NCI-H146 treated with DMSO at 0.1 percent for 48 hours (cell line): ENCODE results near the gene EXOC5.

Source experiments
- DNase-seq: peaks from one replicate; lab custom pipeline; 2025; ENCODE audit not compliant: unreplicated experiment; lab: John Stamatoyannopoulos, UW

EXOC5 gene, protein sequence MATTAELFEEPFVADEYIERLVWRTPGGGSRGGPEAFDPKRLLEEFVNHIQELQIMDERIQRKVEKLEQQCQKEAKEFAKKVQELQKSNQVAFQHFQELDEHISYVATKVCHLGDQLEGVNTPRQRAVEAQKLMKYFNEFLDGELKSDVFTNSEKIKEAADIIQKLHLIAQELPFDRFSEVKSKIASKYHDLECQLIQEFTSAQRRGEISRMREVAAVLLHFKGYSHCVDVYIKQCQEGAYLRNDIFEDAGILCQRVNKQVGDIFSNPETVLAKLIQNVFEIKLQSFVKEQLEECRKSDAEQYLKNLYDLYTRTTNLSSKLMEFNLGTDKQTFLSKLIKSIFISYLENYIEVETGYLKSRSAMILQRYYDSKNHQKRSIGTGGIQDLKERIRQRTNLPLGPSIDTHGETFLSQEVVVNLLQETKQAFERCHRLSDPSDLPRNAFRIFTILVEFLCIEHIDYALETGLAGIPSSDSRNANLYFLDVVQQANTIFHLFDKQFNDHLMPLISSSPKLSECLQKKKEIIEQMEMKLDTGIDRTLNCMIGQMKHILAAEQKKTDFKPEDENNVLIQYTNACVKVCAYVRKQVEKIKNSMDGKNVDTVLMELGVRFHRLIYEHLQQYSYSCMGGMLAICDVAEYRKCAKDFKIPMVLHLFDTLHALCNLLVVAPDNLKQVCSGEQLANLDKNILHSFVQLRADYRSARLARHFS

DNA sequence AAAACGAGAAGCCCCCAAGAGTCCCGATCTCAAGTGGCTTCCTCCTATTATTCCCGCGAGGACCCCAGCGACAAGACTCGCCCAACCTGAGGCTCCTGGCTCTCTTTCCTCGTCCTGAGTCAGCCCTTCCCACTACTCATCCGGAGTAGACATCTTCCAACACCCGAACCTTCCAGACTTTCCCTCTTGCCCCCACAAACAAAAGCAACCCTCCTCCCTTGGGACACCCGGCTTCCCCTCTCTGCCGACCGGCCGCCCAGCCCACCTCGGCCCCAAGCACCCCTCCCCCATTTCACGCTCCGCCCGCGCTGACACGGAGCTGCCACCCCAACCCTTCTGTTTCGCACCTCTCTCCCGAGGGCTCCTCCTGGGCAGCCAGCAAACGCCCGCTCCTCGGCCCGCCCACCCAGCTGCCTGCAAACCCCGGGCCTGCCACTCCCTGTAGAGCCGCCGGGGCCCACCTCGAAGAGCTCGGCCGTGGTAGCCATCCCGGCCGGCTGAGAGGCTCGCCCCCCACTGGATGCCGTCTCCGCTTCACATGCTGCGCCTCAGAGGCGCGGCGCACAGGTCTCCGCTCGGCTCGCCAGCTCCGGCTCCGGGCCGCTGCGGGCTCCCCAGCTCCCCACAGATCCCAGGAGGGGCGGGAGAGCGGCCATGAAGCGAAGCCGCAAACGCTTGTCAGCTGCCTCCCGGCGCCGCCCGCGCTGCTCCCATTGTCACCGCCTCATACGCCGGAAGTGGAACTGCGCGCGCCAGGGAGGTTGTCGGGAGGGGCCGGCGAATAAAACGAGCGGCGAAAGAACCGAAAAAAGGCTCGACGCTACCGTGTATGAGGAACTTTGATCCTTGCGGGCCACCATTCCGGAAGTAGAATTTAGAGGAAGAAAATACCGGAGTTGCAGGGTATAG is at the start of gene EXOC5, which contains the start of gene AP5M1:
Gene EXOC5 (minus strand): TSS at position 745 of the 909 bp plus-strand sequence. CDS start 257 bp downstream, at position 488.
Gene AP5M1 (plus strand): TSS at position 811 of the 909 bp plus-strand sequence. CDS start 344 bp downstream, outside the sequence.
- peak; percentile 79 for DNase-seq

DNA sequence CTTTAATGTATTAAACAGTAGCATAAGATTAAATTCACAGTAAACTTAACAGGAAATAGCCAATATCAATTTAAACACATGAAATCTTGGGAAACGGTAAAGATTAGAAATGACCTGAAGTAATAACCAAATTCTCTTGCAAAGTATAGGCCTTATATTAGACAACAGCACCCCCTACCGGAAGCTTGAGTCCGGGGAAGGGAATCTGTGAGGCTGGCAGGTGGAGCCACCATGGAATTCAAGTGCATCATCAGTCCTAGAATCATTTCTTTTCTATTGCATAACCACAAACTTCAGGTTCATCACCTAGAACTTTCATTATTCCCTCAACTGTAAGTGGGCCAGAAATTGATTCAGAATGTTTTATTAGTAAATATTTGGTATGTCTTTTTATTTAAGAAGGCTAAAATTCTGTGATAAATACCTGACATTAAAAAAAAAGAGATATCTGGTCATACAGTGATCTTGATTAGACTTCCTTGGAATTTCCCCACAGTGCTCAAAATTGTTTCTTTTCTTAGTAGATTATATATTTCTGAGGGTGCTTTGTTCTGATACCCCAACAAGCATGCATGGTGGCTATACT is 48.6 kb upstream of the EXOC5 start:
- DNase-seq, result peak; percentile 44

DNA sequence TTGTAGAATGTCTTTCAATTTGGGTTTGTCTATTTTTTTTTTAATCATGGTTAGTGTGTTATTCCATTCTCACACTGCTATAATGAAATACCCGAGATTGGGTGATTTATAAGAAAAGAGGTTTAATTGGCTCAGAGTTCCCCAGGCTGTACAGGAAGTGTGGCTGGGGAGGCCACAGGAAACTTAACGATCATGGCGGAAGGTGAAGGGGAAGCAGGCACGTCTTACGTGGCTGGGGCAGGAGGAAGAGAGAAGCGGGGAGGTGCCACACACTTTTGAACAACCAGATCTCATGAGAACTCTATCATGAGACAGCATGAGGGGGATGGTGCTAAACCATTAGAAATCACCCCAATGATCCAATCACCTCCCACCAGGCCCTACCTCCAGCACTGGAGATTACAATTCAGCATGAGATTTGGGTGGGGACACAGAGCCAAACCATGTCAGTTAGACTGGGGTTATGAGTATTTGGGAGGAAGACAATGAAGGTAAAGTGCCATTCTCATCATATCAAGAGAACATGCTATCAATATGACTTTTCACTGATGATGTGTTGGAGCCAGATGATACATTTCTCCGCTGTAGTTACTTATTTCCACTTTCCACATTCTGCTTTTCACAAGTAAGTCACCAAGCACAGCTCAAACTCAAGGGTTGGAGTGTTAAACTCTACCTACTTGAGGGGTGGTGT is 45.8 kb upstream of the EXOC5 start:
- no peak for DNase-seq

DNA sequence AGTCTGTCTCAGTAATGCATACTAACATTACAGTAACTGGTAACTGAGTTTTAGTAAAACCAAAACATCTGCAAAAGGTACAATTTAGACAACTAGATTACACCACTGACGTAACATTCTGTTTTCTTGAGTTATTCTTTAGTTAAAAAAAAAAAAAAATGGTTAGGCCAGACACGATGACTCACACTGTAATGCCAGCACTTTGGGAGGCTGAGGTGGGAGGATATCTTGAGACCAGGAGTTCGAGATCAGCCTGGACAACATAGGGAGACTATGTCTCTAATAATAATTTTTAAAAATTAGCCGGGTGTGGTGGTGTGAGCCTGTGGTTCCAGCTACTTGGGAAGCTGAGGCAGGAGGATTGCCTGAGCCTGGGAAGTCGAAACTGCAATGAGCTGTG is 34.2 kb upstream of the EXOC5 start:
- no peak for DNase-seq

DNA sequence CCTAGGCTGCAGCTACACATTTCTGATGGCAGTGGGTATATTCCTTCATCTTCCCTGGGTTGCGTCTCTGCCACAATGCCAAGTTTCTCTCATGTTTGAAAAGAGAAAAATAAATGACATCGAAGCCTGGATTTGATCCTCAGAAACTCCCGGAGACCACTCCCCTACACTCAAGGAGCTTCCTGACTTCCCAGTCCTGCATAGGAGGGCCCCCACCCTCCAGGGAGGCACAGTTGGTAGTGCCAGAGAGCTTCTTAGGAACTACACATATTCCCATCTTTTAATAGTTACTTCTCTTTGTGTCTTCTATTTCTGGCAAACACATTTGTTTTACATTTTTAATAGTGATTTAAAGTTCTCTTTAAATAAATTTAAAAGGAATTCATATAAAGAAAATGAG is 30.8 kb upstream of the EXOC5 start:
- no peak for DNase-seq

DNA sequence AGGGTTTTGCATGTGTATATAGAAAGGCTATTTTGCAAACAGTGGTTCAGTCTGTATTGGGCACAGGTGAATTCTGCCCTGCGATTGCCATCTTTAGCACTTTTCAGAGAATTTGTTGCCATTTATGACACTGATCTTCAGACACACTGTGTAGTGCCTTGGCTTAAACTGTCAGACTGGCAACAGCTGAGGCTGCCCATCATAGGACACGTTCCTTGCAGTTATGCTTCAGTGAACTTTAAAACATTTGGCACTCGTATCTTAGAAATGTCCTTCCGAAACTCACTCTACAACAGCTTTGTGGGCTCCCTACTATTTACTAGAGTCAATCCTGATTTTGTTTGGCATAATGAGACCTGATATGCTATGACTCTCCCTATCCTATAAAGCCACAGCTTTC is 29.1 kb upstream of the EXOC5 start:
- DNase-seq, result no peak

DNA sequence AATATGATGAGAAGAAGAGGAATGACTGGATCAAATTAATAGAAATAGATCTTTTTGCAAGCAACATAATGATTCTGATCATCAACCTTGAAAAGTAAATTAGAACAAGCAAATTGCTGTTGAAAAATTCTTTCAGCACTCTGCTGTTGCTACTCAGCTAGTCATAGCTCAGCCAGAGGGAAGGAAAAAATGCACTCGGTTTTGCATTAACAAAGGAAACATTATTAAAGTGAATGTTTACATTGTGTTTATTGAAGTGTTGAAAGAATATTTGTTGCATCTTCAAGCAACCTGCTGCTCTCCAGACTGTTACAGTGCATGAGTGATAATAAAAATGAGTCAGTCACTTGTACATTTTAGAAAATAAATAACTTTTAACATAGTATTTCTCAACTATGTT is 26.5 kb upstream of the EXOC5 start:
- no peak for DNase-seq

DNA sequence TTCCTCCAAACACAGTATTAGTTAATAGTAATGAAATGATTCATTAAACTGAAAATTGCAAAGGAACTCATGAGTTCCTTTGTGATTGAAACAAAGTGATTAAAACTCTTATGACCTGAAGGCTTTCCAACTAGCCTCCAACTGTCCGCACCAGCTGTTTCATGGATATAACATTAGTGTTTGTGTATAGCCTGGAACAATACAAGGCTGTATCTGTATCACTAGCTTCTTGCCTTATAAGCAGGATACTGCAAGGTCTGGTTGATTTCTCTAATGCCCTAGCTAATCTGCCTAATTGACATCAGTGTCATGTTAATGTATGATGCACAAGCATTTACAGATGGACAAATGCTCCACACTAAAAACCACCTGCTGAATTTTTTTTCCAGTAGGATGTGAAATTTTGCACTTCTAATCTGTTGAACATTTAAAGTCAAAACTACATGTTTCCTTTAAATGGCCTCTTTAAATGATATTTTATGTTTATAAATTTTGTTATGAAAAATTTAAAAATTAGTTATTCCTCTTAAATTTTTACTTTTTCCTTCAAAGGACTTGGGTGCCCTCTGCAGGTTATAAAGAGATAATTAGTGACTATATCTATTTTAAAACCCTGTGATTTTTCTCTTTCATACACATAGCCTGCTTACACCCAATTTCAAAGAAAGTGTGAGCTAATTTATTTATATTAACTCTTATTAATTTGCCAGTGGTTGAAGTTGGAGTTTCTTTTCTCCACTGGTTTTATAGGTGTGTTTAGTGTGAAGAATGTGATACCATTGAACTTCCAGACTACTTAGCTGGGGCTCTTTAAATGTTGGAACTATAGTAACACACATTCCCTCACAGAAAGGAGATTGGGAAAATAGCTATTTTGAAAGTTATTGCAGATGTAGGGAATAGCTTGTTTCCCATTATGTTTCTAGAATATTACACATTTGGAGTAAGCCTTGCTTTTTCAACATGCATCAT is 25.4 kb upstream of the EXOC5 start:
- no peak for DNase-seq

DNA sequence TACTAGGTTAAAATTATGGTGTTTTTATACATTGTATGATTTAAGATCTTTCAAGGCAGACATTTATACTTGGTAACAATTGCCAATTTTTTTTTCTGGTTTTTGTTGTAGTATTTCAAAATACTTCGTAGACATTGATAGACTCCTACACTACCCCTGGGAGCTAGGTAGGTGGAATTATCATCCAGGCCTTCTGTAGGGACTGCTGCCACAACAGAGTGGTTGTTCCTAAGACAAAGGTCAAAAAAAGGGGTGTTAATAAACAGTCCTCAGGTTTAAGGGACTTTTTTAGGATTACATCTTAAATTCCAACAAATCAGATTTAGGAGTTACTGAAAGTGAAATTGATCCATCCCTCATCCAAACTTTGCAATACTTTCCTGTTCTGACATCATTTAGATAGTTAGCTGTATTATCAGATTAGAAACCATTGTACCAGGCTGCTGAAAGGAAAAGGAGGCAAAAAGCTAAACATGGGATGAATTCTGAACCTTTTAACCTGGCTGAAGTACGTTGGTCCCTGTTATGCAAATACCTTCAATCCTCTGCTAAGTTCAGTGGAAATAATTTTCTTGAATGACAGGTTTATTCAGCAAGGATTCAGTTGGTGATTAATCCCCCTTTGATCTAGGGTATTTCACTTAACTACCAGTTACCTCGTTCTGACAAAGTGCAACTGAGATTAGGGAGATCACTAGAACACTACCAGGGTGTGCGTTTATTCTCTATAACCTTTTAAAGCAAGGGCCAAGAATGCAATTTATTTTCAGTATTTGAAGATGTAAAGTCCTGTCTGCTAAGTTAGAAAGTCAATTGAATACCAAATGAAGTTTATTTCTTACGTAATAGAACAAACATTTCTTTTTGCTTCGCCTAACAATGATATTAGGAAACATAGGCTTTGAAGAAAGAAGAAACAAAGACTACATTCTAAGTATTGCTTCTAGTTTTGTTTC is 23.3 kb upstream of the EXOC5 start:
- no peak for DNase-seq

DNA sequence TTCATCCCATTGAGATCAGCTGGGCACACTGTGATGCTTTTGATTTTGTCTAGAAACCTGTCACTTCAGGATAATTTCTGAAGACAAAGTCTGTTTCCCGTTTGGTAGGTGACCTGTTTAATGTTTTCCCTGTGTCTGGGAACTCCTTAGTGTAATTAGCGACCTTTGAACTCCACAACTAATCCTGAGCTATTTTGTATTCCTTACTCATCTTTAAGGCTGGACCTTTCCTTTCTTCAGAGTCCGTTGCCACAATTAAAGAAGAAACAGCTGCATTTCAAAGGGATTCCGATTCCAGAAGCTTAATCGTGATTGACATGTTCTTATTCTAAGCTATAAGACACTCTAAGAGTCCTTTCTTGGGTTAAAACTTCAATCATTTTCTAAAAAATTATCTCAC is 22.0 kb upstream of the EXOC5 start:
- DNase-seq, result no peak

DNA sequence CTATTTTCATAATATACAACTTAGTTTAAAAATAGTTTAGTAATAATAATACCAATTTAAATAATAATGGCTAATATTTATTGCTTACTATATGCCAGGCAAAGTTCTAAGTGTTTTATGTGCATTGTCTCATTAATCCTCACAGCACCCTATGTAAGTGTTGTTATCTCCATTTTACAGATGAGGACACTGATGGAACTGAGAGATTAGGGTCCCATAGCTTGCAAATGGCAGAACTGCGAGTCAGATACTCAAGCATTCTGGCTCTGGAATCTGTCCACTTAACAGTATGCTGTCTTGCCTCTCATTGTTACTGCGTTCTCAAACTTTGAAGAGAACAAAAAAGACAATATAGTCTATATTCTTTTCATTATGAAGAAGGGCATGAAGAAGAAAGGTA is 19.0 kb upstream of the EXOC5 start:
- DNase-seq, result no peak

DNA sequence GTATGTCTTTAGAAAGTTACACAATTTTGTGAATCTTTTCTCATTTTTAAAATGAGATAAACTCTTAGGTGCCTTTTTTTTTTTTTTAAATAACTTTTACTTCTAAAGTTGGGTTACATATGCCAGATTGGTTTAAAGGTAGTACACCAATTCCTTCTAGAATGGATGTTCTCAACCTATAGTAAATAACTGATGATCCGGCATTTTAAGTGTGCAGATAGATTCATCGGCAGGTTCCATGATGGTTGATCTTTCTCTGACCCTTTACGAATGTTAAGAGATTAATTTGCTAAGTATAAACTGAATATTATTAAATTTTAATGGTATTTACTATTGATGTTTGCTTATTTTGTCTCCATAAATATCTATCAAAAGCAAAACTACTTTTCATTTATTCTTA is 8.4 kb upstream of the EXOC5 start:
- DNase-seq, result no peak

DNA sequence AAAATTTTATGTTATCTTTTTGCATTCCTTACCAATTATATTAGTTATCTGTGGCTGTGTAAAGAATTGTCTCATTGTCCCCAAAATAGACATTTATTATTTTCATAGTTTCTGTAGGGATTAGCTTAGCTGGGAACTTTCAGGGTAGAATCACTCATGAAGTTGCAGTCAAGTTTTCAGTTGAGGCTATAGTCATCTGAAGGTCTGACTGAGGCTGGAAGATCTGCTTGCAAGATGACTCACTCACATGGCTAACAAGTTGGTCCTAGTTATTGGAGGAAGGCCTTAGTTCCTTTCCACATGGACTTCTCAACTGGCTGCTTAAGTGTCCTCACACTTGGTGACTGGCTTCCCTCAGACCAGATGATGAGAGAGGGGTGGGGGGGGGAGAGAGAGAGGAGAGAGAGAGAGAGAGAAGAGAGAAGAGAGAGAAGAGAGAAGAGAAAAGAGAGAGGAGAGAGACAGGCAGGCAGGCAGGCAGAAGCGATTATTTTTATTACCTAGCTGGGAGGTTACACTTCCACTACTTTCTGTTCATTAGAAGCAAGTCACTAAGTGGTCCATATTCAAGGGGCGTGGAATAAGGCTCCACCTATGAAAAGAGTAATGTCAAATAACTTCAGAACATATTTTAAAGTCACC is 6.4 kb upstream of the EXOC5 start:
- no peak for DNase-seq

DNA sequence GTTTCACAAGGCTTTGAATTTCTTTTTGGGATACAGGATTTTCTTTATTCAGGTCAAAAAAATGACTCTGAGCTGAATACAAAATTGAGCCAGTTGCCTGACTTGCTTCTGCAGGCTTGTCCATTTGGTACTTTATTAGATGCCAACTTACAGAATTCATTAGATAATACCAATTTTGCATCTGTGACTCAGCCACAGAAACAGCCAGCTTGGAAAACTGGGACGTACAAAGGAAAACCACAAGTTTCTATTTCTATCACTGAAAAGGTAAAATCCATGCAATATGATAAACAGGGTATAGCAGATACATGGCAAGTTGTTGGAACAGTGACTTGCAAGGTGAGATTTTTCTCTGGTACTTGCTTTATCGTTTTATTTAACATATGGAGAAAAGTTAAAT is 5.8 kb upstream of the EXOC5 start:
- no peak for DNase-seq

DNA sequence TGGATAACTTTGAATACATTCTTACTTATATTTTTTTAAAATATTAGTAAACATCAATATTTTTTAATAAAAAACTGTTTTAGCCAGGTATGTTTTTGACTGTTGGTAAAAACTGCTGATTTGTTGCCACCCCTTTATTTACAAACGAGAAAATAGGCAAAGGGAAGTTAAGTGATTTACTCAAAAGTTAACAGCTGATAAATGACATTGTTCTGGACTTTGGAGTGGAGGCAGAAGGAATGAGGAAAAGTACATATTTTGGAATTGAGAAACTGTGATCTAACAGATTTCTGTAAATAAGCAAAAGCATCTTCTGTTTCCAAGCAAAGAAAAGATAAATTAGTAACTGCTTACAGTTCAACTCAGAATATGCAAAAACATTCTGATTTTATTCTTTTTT is 4.5 kb upstream of the EXOC5 start:
- DNase-seq, result no peak

DNA sequence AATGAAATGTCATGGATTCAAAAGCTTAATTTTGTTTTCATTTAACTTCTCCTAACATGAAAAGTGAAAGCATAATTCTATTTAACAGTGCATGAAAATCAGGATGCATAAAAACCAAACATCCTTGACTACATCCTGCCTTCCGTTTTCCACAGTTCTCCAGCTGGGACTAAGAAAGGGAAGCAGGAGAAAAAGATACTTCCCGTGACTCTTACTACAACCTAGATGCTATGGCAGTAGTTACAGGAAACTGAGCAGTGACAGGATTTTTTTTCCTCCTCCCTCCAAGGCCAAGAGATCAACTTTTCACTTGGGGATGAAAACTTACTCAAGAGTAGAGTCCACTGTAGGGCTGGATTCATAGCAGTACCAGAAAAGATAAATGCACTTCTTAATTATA is 2.6 kb downstream of the EXOC5 start:
- no peak for DNase-seq

DNA sequence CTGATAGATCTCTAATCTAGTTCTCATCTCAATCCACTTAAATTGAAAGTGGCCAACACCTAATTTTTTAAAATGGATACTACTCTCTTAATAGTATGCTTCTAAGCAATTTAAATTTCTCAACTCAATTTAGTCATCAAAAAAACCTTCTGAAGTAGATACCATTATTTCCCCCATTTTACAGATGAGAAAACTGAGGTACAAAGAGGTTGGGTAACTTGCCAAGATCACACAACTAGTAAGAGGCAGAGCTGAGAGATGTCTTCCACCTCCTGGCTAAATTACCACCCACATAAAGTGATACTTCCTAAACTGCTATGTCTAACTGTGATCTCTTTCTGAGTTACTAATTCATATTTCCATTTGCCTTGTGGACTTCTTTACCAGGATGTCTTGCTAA is 6.6 kb downstream of the EXOC5 start:
- DNase-seq, result no peak

DNA sequence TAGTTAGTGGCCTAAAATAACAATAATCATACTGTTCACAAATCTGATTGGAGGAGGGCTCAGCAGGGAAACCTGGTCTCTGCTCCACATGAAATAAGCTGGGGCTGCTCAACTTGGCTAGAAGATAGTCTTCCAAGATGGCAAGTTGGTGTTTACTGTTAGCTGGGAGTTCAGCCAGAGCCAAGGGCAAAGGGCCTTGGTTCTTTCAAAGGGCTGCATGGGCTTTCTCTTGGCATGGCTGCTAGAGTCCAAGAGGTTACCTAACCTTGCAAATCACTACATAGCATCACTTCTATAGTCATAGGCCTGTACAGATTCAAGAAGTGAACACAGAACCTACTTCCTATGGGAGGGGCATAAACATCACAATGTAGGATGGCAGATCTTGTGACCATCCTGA is 7.1 kb downstream of the EXOC5 start:
- DNase-seq, result no peak
